ENCODE data around the gene GBX2. TPM values are rescaled to one million over a fixed set of nuclear protein-coding genes. Genes with fewer than 3 reads are reported as not detected.

The GBX2 gene
- total and polyA plus RNA-seq, 2 of the 13 experiments (the other 11 are each of a cell fraction or from before 2014, with no cell fraction given), result not detected

GRCh38 chr2:236177604-236177966, 9.4 kb upstream of the GBX2 start (continued):
- TF ChIP-seq ZBTB33 (CRISPR knock-in tag; IDR thresholded peaks at IDR 0.05), result peak; percentile 80
- TF ChIP-seq CEBPB (IDR thresholded peaks at IDR 0.05; ENCODE audit: borderline replicate concordance, low read depth, low read length), result peak; percentile 60; the same call in 1 of the 2 replicates
- no peak for TF ChIP-seq ZNF138 (CRISPR knock-in tag; IDR thresholded peaks at IDR 0.05; ENCODE audit: low read depth)
- no peak for TF ChIP-seq ZFP1 (CRISPR knock-in tag; IDR thresholded peaks at IDR 0.05)
- TF ChIP-seq ZMYM3 (CRISPR knock-in tag; IDR thresholded peaks at IDR 0.05), result no peak
- no peak for TF ChIP-seq ZNF776 (CRISPR knock-in tag; IDR thresholded peaks at IDR 0.05)
- no peak for TF ChIP-seq ISL2 (CRISPR knock-in tag; IDR thresholded peaks at IDR 0.05)
- TF ChIP-seq ZBTB4 (CRISPR knock-in tag; IDR thresholded peaks at IDR 0.05; ENCODE audit: borderline replicate concordance), result 0 out of 2 replicates have a peak, but pooled peaks have one; percentile 22
- no peak for TF ChIP-seq HMGA1 (CRISPR knock-in tag; conservative IDR thresholded peaks at IDR 0.05)
- TF ChIP-seq ZNF792 (CRISPR knock-in tag; IDR thresholded peaks at IDR 0.05), result no peak
- no peak for TF ChIP-seq ZNF510 (CRISPR knock-in tag; IDR thresholded peaks at IDR 0.05; ENCODE audit: low read depth)
- TF ChIP-seq REPIN1 (CRISPR knock-in tag; IDR thresholded peaks at IDR 0.05; ENCODE audit: borderline replicate concordance, low read depth), result no peak
- no peak for TF ChIP-seq CBX5 (CRISPR knock-in tag; IDR thresholded peaks at IDR 0.05; ENCODE audit: borderline replicate concordance)
- no peak for TF ChIP-seq FIP1L1 (IDR thresholded peaks at IDR 0.05; ENCODE audit: borderline replicate concordance, insufficient read depth, low read depth, low read length)
- TF ChIP-seq PAX8 (CRISPR knock-in tag; IDR thresholded peaks at IDR 0.05; ENCODE audit: borderline replicate concordance), result no peak
- TF ChIP-seq ZNF761 (CRISPR knock-in tag; conservative IDR thresholded peaks at IDR 0.05), result no peak
- no peak for TF ChIP-seq NFYC (CRISPR knock-in tag; IDR thresholded peaks at IDR 0.05)
- peak; percentile 61 for TF ChIP-seq CTCF (CRISPR knock-in tag; IDR thresholded peaks at IDR 0.05)
- TF ChIP-seq ZNF766 (CRISPR knock-in tag; IDR thresholded peaks at IDR 0.05; ENCODE audit: borderline replicate concordance), result no peak
- no peak for TF ChIP-seq DMAP1 (CRISPR knock-in tag; IDR thresholded peaks at IDR 0.05)
- peak; percentile 86 for TF ChIP-seq ZNF263 (CRISPR knock-in tag; IDR thresholded peaks at IDR 0.05)
- TF ChIP-seq ZNF530 (CRISPR knock-in tag; IDR thresholded peaks at IDR 0.05; ENCODE audit: low read depth), result no peak
- no peak for TF ChIP-seq ZKSCAN8 (CRISPR knock-in tag; IDR thresholded peaks at IDR 0.05; ENCODE audit: borderline replicate concordance)
